Ascending aorta (tissue), 2 donors: ENCODE measurements around the gene MAST3. TPM values are rescaled to one million over a fixed set of nuclear protein-coding genes. Genes with fewer than 3 reads are reported as not detected.

Source experiments
- DNase-seq, 2 donors: peaks; one replicate each; pipeline ENCODE4 v3.0.0-alpha.2; 2019; ENCODE audit warnings: low spot score in 2 of 2
- H3K27ac ChIP-seq, 2 donors: fragments of 200-600 bp; sonication (generic); one replicate each; pipeline ENCODE4 v1.5.1; 2016 to 2017; ENCODE audit warnings: mild to moderate bottlenecking in 1 of 2
- H3K27me3 ChIP-seq: fragments of 200-600 bp; sonication (generic); one replicate; pipeline ENCODE4 v1.5.1; 2017
- H3K36me3 ChIP-seq, 2 donors: fragments of 200-600 bp; sonication (generic); one replicate each; pipeline ENCODE4 v1.5.1; 2016
- H3K4me1 ChIP-seq, 2 donors: fragments of 200-600 bp; sonication (generic); one replicate each; pipeline ENCODE4 v1.5.1; 2016 to 2017; ENCODE audit warnings: mild to moderate bottlenecking in 1 of 2
- H3K4me3 ChIP-seq, 2 donors: fragments of 200-600 bp; sonication (generic); one replicate each; pipeline ENCODE4 v1.5.1; 2016 to 2017; ENCODE audit warnings: mild to moderate bottlenecking in 1 of 2
- H3K9me3 ChIP-seq, 2 donors: fragments of 200-600 bp; sonication (generic); one replicate each; pipeline ENCODE4 v1.5.1; 2016
- intact Hi-C: fragments of 100-400 bp; cut with DNase I; formaldehyde crosslinking; loops from one replicate; pipeline ENCODE4 v1.15.1; 2023
- total RNA-seq: library from RNA; depleted of rRNA; stranded (reverse); fragments of >200 nt; gene quantifications from one replicate; pipeline ENCODE4 v1.1.0, GENCODE V29; 2016
- TF ChIP-seq, protein P1 (sequence below), 3 experiments: fragments of 200-600 bp in 2 of 3; fragments of 450-650 bp in 1 of 3; sonication (generic) in 2 of 3; IDR thresholded peaks; one replicate each; pipeline ENCODE4 v1.5.1; 2016 to 2019; ENCODE audit warnings: antibody characterized with exemption in 3 of 3, mild to moderate bottlenecking in 1 of 3, moderate library complexity in 1 of 3

The MAST3 gene
- total RNA-seq, 1 donor from 2014 or later = 32.8 TPM

DNA sequence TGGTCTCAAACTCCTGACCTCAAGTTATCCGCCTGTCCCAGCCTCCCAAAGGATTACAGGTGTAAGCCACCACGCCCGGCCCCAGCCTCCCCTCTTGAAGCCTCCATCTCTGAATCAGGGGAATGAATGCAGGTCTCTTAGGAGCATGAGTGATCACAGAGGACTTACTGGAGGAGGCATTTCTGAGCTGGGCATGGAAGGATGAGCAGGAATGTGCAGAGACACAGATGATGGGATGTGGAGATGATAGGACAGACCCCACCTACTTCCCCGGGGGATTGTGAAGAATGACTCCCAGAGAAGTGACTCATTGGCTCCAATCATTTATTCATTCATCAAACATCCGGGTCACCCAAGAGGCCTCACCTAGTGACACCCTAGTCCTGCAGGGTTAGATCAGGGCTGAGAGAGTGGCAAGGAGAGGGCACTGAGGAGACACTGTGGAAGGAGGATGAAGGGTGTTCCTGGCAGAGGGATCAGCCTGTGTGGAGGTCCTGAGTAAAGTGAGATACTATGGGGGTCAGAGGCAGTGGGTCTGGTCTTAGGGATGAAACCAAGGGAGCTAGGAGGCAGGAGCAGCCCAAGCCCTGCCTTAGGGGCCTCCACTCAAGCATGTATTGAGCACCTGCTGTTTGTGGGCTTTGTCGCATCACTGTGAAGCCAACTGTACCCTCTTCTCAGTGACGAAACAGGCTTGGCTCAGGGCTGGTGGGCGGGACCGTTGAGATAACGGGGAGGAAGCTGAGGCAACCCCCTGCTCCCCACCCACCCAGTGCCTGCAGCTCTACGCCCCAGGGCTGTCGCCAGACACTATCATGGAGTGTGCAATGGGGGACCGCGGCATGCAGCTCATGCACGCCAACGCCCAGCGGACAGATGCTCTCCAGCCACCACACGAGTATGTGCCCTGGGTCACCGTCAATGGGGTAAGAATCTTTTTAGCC lies 79.1 kb downstream of the MAST3 start:
- DNase-seq = no peak
- Histone ChIP-seq H3K27ac (no peak overlapping the region), H3K27me3 (no peaks in the 10 kb centered on the region), H3K4me1 (peaks cover 0 to 7% of the 10 kb centered on the region in 2 donors), H3K9me3 (no peaks in the 10 kb centered on the region), H3K4me3 (no peak overlapping the region), H3K36me3 (no peaks in the 10 kb centered on the region)
- intact Hi-C loops = no loop called here
- TF ChIP-seq, protein P1, sequence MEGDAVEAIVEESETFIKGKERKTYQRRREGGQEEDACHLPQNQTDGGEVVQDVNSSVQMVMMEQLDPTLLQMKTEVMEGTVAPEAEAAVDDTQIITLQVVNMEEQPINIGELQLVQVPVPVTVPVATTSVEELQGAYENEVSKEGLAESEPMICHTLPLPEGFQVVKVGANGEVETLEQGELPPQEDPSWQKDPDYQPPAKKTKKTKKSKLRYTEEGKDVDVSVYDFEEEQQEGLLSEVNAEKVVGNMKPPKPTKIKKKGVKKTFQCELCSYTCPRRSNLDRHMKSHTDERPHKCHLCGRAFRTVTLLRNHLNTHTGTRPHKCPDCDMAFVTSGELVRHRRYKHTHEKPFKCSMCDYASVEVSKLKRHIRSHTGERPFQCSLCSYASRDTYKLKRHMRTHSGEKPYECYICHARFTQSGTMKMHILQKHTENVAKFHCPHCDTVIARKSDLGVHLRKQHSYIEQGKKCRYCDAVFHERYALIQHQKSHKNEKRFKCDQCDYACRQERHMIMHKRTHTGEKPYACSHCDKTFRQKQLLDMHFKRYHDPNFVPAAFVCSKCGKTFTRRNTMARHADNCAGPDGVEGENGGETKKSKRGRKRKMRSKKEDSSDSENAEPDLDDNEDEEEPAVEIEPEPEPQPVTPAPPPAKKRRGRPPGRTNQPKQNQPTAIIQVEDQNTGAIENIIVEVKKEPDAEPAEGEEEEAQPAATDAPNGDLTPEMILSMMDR (IDR thresholded peaks at IDR 0.05) = no peak

DNA sequence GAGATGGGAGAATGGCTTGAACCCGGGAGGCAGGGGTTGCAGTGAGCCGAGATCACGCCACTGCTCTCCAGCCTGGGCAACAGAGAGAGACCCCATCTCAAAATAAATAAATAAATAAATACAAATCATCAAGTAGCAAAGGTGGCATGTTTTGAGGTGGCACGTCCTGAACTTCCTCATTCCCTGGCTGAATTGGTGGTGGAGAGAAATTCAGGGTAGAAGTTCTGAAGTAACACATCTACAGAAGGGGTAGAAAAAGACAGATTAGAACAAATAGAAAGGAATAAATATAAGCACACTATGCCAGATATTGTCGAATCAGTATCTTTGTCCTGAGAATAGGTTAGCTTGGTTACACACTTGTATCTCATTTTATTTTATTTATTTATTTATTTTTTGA lies 82.4 kb downstream of the MAST3 start:
- Histone ChIP-seq H3K36me3 (no peaks in the 10 kb centered on the region), H3K9me3 (no peaks in the 10 kb centered on the region), H3K4me1 (no peaks in the 10 kb centered on the region), H3K27me3 (no peaks in the 10 kb centered on the region), H3K27ac (no peak overlapping the region), H3K4me3 (no peak overlapping the region)
- intact Hi-C loops = no loop called here
- no peak for DNase-seq
- TF ChIP-seq, protein P1 (IDR thresholded peaks at IDR 0.05) = no peak

DNA sequence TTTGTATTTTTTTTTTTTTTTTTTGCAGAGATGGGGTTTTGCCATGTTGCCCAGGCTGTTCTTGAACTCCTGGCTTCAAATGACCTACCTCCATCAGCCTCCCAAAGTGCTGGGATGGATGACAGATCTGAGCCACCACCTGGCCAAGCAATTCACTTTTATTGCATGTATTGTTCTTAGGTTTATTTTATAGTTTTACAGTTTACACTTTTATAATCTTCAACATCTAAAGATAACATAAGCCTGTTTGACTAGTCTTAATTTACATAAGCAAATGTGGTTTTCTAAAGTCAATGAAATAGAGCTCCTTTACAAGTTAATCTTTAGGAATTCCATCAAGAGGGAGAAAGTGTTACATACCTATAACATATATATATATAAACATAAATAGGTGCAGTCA lies 86.0 kb downstream of the MAST3 start:
- H3K4me1 ChIP-seq = no peaks in the 10 kb centered on the region
- TF ChIP-seq, protein P1 (IDR thresholded peaks at IDR 0.05) = no peak
- intact Hi-C loops = no loop called here
- no peaks in the 10 kb centered on the region for H3K27me3 ChIP-seq
- no peak overlapping the region for H3K27ac ChIP-seq
- no peak overlapping the region for H3K4me3 ChIP-seq
- no peaks in the 10 kb centered on the region for H3K9me3 ChIP-seq
- H3K36me3 ChIP-seq = no peaks in the 10 kb centered on the region
- DNase-seq = no peak

DNA sequence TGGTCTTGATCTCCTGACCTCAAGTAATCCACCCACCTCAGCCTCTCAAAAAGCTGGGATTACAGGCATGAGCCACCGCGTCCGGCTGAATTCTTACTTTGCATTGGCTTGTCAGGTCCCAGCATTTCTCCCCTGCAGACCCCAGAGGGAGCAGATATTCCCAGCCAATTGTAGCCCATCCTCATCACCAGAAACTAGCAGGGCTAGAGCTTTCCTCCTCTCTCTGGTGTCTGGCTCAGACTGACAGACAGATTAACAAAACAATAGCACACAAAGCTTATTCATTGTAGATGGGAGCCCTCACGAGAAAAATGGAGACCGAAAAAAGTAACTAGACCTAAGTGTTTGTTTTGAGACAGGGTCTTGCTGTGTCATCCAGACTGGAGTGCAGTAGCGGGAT lies 88.0 kb downstream of the MAST3 start:
- TF ChIP-seq, protein P1 (IDR thresholded peaks at IDR 0.05) = no peak
- H3K4me1 ChIP-seq = no peaks in the 10 kb centered on the region

DNA sequence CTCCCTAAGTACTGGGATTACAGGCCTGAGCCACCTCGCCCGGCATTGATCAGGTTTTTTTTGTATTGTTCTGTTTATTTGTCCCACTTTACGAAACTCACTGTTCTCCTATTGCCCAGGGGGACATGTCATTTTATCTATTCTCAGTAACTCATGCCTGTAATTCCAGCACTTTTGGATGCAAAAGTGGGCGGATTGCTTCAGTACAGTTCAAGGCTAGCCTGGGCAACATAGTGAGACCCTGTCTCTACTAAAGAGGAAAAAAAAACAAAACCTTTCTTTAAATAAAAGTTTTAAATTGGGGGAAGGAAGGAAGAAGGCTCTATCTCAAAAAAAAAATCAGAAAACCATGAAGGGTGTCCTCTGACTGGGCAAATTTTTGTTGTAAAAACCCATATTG lies 92.7 kb downstream of the MAST3 start:
- Histone ChIP-seq H3K4me1 (peaks cover 10 to 11% of the 10 kb centered on the region in 2 donors), H3K9me3 (no peaks in the 10 kb centered on the region), H3K4me3 (no peak overlapping the region), H3K36me3 (no peaks in the 10 kb centered on the region), H3K27ac (no peak overlapping the region), H3K27me3 (no peaks in the 10 kb centered on the region)
- intact Hi-C loops = loop anchor here (5.0 kb wide), 1 partner anchor 137 kb away; no protein-coding TSS in a partner anchor
- DNase-seq = no peak
- TF ChIP-seq, protein P1 (IDR thresholded peaks at IDR 0.05) = no peak

More for the DNA sequence above, 88.0 kb downstream of the MAST3 start:
- intact Hi-C loops = no loop called here
- DNase-seq = no peak
- H3K9me3 ChIP-seq = no peaks in the 10 kb centered on the region
- no peaks in the 10 kb centered on the region for H3K27me3 ChIP-seq
- no peak overlapping the region for H3K27ac ChIP-seq
- H3K4me3 ChIP-seq = no peak overlapping the region
- H3K36me3 ChIP-seq = no peaks in the 10 kb centered on the region
